B cell (primary cell): ENCODE measurements around the gene CDK9. TPM values are rescaled to one million over a fixed set of nuclear protein-coding genes. Genes with fewer than 3 reads are reported as not detected.
A peak's percentile ranks its signal among the peaks of the same experiment; 100 is the strongest.

Source experiments
- ATAC-seq: fragments of 200-7000 bp; cut with Tn5 transposase; one replicate; pipeline ENCODE4 v1.10.0; 2021; ENCODE audit warnings: low read depth, mild to moderate bottlenecking, moderate number of reproducible peaks, moderate library complexity
- CTCF ChIA-PET: fragments of 350-600 bp; sonication (Branson Sonifier 250); formaldehyde crosslinking; loops from one replicate; lab custom pipeline; 2021; ENCODE audit warnings: antibody characterized with exemption, inconsistent platforms; lab: Charles Lee
- POLR2A ChIA-PET: fragments of 350-600 bp; sonication (Branson Sonifier 250); formaldehyde crosslinking; loops from one replicate; lab custom pipeline; 2021; ENCODE audit warnings: antibody characterized with exemption; lab: Charles Lee
- DNase-seq: peaks from one replicate; pipeline ENCODE4 v3.0.0; 2013
- H2AFZ ChIP-seq: 2 replicates; pipeline ENCODE4 v1.6.1; 2012; ENCODE audit warnings: mild to moderate bottlenecking, low read depth, low read length; ENCODE audit not compliant: insufficient read depth, poor library complexity, severe bottlenecking
- H3K27ac ChIP-seq, 2 donors: 1 replicate in 1 of 2; 2 replicates in 1 of 2; pipeline ENCODE4 v1.5.1; 2012 to 2013; ENCODE audit warnings: low read length in 2 of 2, mild to moderate bottlenecking in 2 of 2, moderate library complexity in 1 of 2
- H3K27me3 ChIP-seq, 4 experiments: fragments of 200-600 bp in 1 of 4; sonication (generic) in 1 of 4; replicated peaks in 1 of 4; 1 replicate in 2 of 4; 2 replicates in 2 of 4; pipeline versions ENCODE4 v1.6.1 to v1.7.0; 2013 to 2016; ENCODE audit warnings: low read length in 3 of 4, mild to moderate bottlenecking in 2 of 4, mixed read lengths in 1 of 4, moderate library complexity in 1 of 4; ENCODE audit not compliant: insufficient read depth in 4 of 4, control insufficient read depth in 3 of 4; ENCODE audit errors: control extremely low read depth in 1 of 4
- H3K36me3 ChIP-seq, 2 experiments: replicated peaks in 1 of 2; 1 replicate in 1 of 2; 2 replicates in 1 of 2; pipeline versions ENCODE4 v1.6.1 to v1.7.1; 2013; ENCODE audit warnings: low read length in 1 of 2; ENCODE audit not compliant: insufficient read depth in 2 of 2, control insufficient read depth in 1 of 2; ENCODE audit errors: control extremely low read depth in 1 of 2, extremely low read depth in 1 of 2
- H3K4me1 ChIP-seq, 2 donors: fragments of 200-600 bp in 1 of 2; sonication (generic) in 1 of 2; 1 replicate in 1 of 2; 2 replicates in 1 of 2; pipeline versions ENCODE4 v1.5.1 to v1.6.1; 2013 to 2017; ENCODE audit warnings: low read length in 2 of 2; ENCODE audit not compliant: control insufficient read depth in 2 of 2, insufficient read depth in 2 of 2
- H3K4me2 ChIP-seq: replicated peaks from 2 replicates; pipeline ENCODE3; 2012; ENCODE audit warnings: mild to moderate bottlenecking, low read depth, low read length; ENCODE audit not compliant: poor library complexity, severe bottlenecking
- H3K4me3 ChIP-seq, 5 experiments: fragments of 200-600 bp in 1 of 5; sonication (generic) in 1 of 5; 1 replicate in 3 of 5; 2 replicates in 2 of 5; pipeline versions ENCODE4 v1.5.1 to v1.7.0; 2011 to 2016; ENCODE audit warnings: low read length in 4 of 5, mild to moderate bottlenecking in 4 of 5, low read depth in 2 of 5, control low read depth in 1 of 5, moderate library complexity in 1 of 5; ENCODE audit not compliant: insufficient read depth in 1 of 5; ENCODE audit errors: control extremely low read depth in 1 of 5, extremely low read depth in 1 of 5
- H3K79me2 ChIP-seq: fragments of 200-600 bp; sonication (generic); one replicate; pipeline ENCODE4 v1.6.0; 2016; ENCODE audit warnings: low read length; ENCODE audit not compliant: control insufficient read depth, insufficient read depth
- H3K9ac ChIP-seq: fragments of 200-600 bp; sonication (generic); 2 replicates; pipeline ENCODE4 v1.6.1; 2017; ENCODE audit warnings: mild to moderate bottlenecking, low read length, moderate library complexity
- H3K9me3 ChIP-seq, 3 donors: one replicate each; pipeline versions ENCODE4 v1.6.1 to v1.7.1; 2013; ENCODE audit warnings: low read length in 2 of 3; ENCODE audit not compliant: control insufficient read depth in 2 of 3, insufficient read depth in 1 of 3; ENCODE audit errors: control extremely low read depth in 1 of 3
- H4K20me1 ChIP-seq: 2 replicates; pipeline ENCODE4 v1.6.0; 2012; ENCODE audit warnings: mild to moderate bottlenecking, low read length; ENCODE audit not compliant: insufficient read depth, control insufficient read depth, poor library complexity, severe bottlenecking
- H3K27ac Mint-ChIP-seq: one replicate; pipeline ENCODE4 v1.8.0; 2021; ENCODE audit warnings: mixed read lengths
- H3K27me3 Mint-ChIP-seq: one replicate; pipeline ENCODE4 v1.8.0; 2021; ENCODE audit warnings: mixed read lengths
- H3K4me1 Mint-ChIP-seq: one replicate; pipeline ENCODE4 v1.8.0; 2021; ENCODE audit warnings: mixed read lengths
- H3K4me3 Mint-ChIP-seq: one replicate; pipeline ENCODE4 v1.8.0; 2021; ENCODE audit warnings: mixed read lengths
- H3K9me3 Mint-ChIP-seq: one replicate; pipeline ENCODE4 v1.8.0; 2022; ENCODE audit warnings: mixed read lengths; ENCODE audit not compliant: insufficient read depth
- CTCF ChIP-seq: fragments of 200-600 bp; IDR thresholded peaks from one replicate; pipeline ENCODE4 v1.8.0; 2022; ENCODE audit warnings: antibody characterized with exemption, mild to moderate bottlenecking
- EZH2 ChIP-seq: IDR thresholded peaks from 2 replicates; pipeline ENCODE4 v1.6.1; 2012; ENCODE audit warnings: borderline replicate concordance, low read depth, mild to moderate bottlenecking, moderate library complexity, low read length; ENCODE audit not compliant: insufficient read depth, poor library complexity, severe bottlenecking
- WGBS: methylation state at CpG from one replicate; pipeline ENCODE4 v1.1.5; 2013; ENCODE audit warnings: missing lambda C conversion rate; ENCODE audit not compliant: insufficient coverage; 5-methylcytosine and 5-hydroxymethylcytosine counted together
- intact Hi-C: fragments of 100-400 bp; cut with micrococcal nuclease; formaldehyde crosslinking; loops from one replicate; pipeline ENCODE4 v1.10.0; 2022
- polyA plus RNA-seq: library from polyadenylated mRNA; depleted of rRNA; stranded (reverse); fragments of >200 nt; gene quantifications from 2 replicates; pipeline ENCODE4 v1.2.3, GENCODE V29; 2012
- total RNA-seq, 2 donors: library from RNA; stranded (reverse); fragments of 120-200 nt in 1 of 2; gene quantifications; 1 replicate in 1 of 2; 2 replicates in 1 of 2; pipeline versions ENCODE4 v1.2.3 to v1.2.4, GENCODE V29; 2013 to 2022

Gene CDK9
- total and polyA plus RNA-seq, 2 donors (not counting 1 experiment from before 2014, with no cell fraction given): 145 to 176 TPM

GRCh38 chr9:127793093-127793708 lies 7.4 kb downstream of the CDK9 start:
- Mint-ChIP-seq H3K27ac (peak overlapping the region; percentile 65), H3K4me3 (no peak overlapping the region), H3K9me3 (no peaks in the 10 kb centered on the region), H3K27me3 (no peaks in the 10 kb centered on the region), H3K4me1 (peaks cover 36% of the 10 kb centered on the region)
- Histone ChIP-seq H3K4me3 (no peak overlapping the region), H3K27ac (peak overlapping the region in 1 of 2 donors; percentile 3), H2AFZ (no peak overlapping the region), H3K9ac (no peak overlapping the region), H3K4me2 (no peak overlapping the region), H3K36me3 (peaks cover 0 to 37% of the 10 kb centered on the region in 2 experiments), H3K27me3 (no peaks in the 10 kb centered on the region), H3K79me2 (peaks cover 26% of the 10 kb centered on the region), H4K20me1 (peaks cover 37% of the 10 kb centered on the region), H3K4me1 (peaks cover 20 to 26% of the 10 kb centered on the region in 2 donors), H3K9me3 (no peaks in the 10 kb centered on the region)
- CTCF ChIA-PET: interaction anchor here (0.7 to 2.1 kb wide), 5 partner anchors 17 to 128 kb away, joined by 3 to 14 read pairs (median 4); partner anchors contain the start of gene TOR2A
- ATAC-seq (no peak), DNase-seq (no peak)
- TF ChIP-seq CTCF (no peak), EZH2 (no peak)
- POLR2A ChIA-PET: interaction anchor here (2.3 kb wide), 1 partner anchor 9 kb away, joined by 6 read pairs; no protein-coding TSS in a partner anchor
- WGBS: 91% methylated on average over 6 of the region's 8 CpGs
- intact Hi-C loops: no loop called here
